ENCODE measurements around the gene GGTLC2.

GRCh38 chr22:22693531-22693884 is 49.1 kb downstream of the GGTLC2 start:
- TF ChIP-seq POLR2A (IDR thresholded peaks at IDR 0.05) = no peak
- no peak for TF ChIP-seq CTCF (IDR thresholded peaks at IDR 0.05)

All from stomach (tissue), 4 donors.